Measurements from ENCODE around the gene ATP7A. TPM values are rescaled to one million over a fixed set of nuclear protein-coding genes. Genes with fewer than 3 reads are reported as not detected.

The ATP7A gene
- total and polyA plus RNA-seq, 9 of the 15 experiments (the other 6 are each of a cell fraction or from before 2014, with no cell fraction given) = 7.8 to 22.7 (median 11.6) TPM

- TF ChIP-seq, protein P1, sequence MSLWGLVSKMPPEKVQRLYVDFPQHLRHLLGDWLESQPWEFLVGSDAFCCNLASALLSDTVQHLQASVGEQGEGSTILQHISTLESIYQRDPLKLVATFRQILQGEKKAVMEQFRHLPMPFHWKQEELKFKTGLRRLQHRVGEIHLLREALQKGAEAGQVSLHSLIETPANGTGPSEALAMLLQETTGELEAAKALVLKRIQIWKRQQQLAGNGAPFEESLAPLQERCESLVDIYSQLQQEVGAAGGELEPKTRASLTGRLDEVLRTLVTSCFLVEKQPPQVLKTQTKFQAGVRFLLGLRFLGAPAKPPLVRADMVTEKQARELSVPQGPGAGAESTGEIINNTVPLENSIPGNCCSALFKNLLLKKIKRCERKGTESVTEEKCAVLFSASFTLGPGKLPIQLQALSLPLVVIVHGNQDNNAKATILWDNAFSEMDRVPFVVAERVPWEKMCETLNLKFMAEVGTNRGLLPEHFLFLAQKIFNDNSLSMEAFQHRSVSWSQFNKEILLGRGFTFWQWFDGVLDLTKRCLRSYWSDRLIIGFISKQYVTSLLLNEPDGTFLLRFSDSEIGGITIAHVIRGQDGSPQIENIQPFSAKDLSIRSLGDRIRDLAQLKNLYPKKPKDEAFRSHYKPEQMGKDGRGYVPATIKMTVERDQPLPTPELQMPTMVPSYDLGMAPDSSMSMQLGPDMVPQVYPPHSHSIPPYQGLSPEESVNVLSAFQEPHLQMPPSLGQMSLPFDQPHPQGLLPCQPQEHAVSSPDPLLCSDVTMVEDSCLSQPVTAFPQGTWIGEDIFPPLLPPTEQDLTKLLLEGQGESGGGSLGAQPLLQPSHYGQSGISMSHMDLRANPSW (CRISPR knock-in tag; IDR thresholded peaks at IDR 0.05) = no peak
- TF ChIP-seq TSC22D4 (tag; IDR thresholded peaks at IDR 0.05) (no peak), SAFB2 (IDR thresholded peaks at IDR 0.05; ENCODE audit: borderline replicate concordance, low read depth, low read length, severe bottlenecking) (no peak), MEF2D (tag; conservative IDR thresholded peaks at IDR 0.05; ENCODE audit: low read depth) (no peak), ZFX (CRISPR knock-in tag; IDR thresholded peaks at IDR 0.05) (no peak), FOS (IDR thresholded peaks at IDR 0.05; ENCODE audit: extremely low read depth, insufficient read length) (no peak), DDX20 (tag; IDR thresholded peaks at IDR 0.05; ENCODE audit: low read depth) (no peak), COPS2 (conservative IDR thresholded peaks at IDR 0.05) (no peak), CBFA2T2 (conservative IDR thresholded peaks at IDR 0.05) (0 out of 2 replicates have a peak, but pooled peaks have one; percentile 23), U2AF1 (optimal IDR thresholded peaks at IDR 0.05; ENCODE audit: low read depth, low read length) (no peak), LEF1 (IDR thresholded peaks at IDR 0.05) (no peak), CBX3 (IDR thresholded peaks at IDR 0.05; ENCODE audit: borderline replicate concordance in 1 of 2, low read length in 2 of 2) (no peak), JUN (IDR thresholded peaks at IDR 0.05; ENCODE audit: borderline replicate concordance, low read depth, low read length) (no peak), JUN (CRISPR knock-in tag; IDR thresholded peaks at IDR 0.05; ENCODE audit: borderline replicate concordance) (no peak)
- TF ChIP-seq, protein P2, sequence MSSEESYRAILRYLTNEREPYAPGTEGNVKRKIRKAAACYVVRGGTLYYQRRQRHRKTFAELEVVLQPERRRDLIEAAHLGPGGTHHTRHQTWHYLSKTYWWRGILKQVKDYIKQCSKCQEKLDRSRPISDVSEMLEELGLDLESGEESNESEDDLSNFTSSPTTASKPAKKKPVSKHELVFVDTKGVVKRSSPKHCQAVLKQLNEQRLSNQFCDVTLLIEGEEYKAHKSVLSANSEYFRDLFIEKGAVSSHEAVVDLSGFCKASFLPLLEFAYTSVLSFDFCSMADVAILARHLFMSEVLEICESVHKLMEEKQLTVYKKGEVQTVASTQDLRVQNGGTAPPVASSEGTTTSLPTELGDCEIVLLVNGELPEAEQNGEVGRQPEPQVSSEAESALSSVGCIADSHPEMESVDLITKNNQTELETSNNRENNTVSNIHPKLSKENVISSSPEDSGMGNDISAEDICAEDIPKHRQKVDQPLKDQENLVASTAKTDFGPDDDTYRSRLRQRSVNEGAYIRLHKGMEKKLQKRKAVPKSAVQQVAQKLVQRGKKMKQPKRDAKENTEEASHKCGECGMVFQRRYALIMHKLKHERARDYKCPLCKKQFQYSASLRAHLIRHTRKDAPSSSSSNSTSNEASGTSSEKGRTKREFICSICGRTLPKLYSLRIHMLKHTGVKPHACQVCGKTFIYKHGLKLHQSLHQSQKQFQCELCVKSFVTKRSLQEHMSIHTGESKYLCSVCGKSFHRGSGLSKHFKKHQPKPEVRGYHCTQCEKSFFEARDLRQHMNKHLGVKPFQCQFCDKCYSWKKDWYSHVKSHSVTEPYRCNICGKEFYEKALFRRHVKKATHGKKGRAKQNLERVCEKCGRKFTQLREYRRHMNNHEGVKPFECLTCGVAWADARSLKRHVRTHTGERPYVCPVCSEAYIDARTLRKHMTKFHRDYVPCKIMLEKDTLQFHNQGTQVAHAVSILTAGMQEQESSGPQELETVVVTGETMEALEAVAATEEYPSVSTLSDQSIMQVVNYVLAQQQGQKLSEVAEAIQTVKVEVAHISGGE (CRISPR knock-in tag; IDR thresholded peaks at IDR 0.05) = no peak
Measured at GRCh38 chrX:78024349-78025059, 114.0 kb downstream of the ATP7A start (continued).

Measured in K562 (cell line).